Skeletal muscle satellite cell (primary cell): ENCODE measurements around the gene NUDC.
A peak's percentile ranks its signal among the peaks of the same experiment; 100 is the strongest.
"Not testable (repeated sequence)": the region's sequence is repeated elsewhere in the genome, so short reads cannot be mapped to it uniquely, and the experiment has no call there.

ENCODE experiments used
- H3K27me3 ChIP-seq: 2 replicates; pipeline ENCODE4 v1.7.0; 2013; ENCODE audit warnings: low read length; ENCODE audit not compliant: control insufficient read depth, insufficient read depth
- H3K36me3 ChIP-seq: 2 replicates; pipeline ENCODE4 v1.7.0; 2013; ENCODE audit warnings: mild to moderate bottlenecking, control low read depth, low read length; ENCODE audit not compliant: insufficient read depth
- H3K4me1 ChIP-seq: 2 replicates; pipeline ENCODE4 v1.7.0; 2013; ENCODE audit warnings: low read length; ENCODE audit not compliant: control insufficient read depth, insufficient read depth
- H3K4me2 ChIP-seq: 2 replicates; pipeline ENCODE4 v1.7.0; 2013; ENCODE audit warnings: mild to moderate bottlenecking, low read length
- H3K4me3 ChIP-seq: 2 replicates; pipeline ENCODE4 v1.7.0; 2013; ENCODE audit warnings: low read length
- H3K9ac ChIP-seq: 2 replicates; pipeline ENCODE4 v1.7.0; 2013; ENCODE audit warnings: mild to moderate bottlenecking, low read depth, low read length, moderate library complexity
- H3K9me3 ChIP-seq: replicated peaks from 2 replicates; pipeline ENCODE4 v1.7.0; 2013; ENCODE audit warnings: mild to moderate bottlenecking, control low read depth, low read length

NUDC gene

DNA sequence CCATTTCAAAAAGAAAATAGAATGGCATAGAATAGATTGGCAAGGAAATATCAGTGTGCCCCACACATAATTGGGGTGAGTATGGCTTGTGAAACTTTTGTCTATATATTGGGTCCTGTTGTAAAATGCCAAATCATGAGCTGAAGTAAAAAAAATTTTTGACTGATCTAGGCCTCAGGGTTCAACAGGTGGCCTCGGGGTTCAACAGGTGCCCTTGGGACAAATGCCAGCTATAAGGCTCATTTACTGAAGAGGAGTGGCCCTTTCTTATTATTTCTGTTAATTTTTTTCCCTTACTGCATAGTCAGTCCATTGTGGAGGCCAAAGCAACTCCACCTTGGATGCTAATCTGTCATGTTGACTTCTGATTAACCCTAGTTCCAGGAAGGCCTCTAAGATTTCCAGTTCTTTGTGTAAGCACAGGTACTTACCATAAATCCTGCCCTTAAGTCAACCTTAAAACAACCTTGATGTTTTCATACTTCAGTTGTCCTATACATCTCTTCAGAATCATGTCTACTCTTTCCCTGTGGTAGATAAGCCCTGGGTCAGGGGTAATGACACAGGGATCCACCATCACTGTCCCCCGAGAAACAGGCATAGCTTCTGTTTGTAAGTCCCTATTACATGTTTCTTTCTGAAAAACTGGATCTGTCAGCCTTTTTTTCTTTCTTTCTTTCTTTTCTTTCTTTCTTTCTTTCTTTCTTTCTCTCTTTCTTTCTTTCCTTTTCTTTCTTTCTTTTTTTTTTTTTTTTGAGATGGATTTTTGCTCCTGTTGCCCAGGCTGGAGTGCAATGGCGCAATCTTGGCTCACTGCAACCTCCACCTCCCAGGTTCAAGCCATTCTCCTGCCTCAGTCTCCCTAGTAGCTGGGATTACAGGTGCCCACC, 55.3 kb downstream of the NUDC start:
- H3K9ac ChIP-seq = no peak overlapping the region
- peaks cover 5% of the 10 kb centered on the region for H3K4me1 ChIP-seq
- no peak overlapping the region for H3K4me2 ChIP-seq
- H3K4me3 ChIP-seq = no peak overlapping the region
- no peaks in the 10 kb centered on the region for H3K36me3 ChIP-seq
- no peaks in the 10 kb centered on the region for H3K9me3 ChIP-seq
- H3K27me3 ChIP-seq = peaks cover 3% of the 10 kb centered on the region

DNA sequence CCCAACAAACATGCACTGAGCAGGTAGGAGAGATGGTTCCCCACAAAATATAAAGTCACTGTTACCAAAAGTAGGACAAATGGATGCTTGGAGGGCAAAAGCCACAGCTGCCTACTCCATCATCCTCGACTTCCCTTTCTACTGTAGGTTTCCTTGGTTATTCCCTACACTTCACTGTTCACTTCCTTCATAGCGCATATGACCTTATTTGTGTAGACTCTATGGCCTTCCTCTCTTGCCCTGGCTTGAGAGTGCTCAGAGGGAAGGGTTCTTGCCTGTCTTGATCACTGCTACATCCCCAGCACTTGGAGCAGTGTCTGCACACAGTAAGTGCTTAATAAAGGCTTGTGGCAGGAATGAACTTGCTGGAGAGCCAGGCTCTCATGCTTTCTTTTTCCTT, 57.4 kb downstream of the NUDC start:
- peaks cover 6% of the 10 kb centered on the region for H3K27me3 ChIP-seq
- no peak overlapping the region for H3K9ac ChIP-seq
- no peak overlapping the region for H3K4me3 ChIP-seq

DNA sequence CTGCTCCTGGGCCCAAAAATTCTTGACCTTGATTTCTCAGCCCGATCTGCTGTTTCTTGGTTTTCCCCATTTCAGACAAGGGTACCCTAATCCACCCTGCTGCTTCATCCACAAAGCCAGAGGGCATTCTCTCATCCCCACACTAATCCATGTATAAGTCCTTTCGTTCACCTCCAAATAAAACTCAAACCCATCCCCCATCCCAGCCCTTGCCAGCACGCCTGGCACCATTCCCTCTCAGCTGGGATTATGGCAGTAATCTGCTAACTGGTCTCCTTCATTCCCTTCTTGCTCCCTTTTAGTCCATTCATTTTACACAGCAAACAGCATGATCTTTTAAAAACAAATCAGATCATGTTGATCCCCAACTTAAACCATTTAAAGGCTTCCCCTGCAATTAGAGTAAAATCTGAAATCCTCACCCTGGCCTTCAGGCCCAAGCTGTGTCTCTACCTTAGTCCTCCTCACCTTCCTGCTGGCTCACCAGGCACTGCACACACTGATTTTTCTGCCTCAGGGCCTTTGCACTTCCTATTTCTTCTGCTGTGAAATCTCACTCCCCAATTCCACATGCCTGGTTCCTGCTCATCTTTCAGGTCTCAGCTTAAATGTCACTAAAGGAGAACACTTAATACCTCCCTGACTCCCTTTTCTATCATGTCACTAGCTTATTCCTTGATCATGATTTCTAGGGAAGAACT, 59.8 kb downstream of the NUDC start:
- Histone ChIP-seq H3K4me1 (no peaks in the 10 kb centered on the region), H3K9ac (no peak overlapping the region), H3K27me3 (peaks cover 22% of the 10 kb centered on the region), H3K9me3 (no peaks in the 10 kb centered on the region), H3K36me3 (no peaks in the 10 kb centered on the region), H3K4me3 (no peak overlapping the region), H3K4me2 (no peak overlapping the region)

More for the DNA sequence above, 57.4 kb downstream of the NUDC start:
- Histone ChIP-seq H3K36me3 (no peaks in the 10 kb centered on the region), H3K9me3 (no peaks in the 10 kb centered on the region), H3K4me1 (no peaks in the 10 kb centered on the region), H3K4me2 (no peak overlapping the region)

DNA sequence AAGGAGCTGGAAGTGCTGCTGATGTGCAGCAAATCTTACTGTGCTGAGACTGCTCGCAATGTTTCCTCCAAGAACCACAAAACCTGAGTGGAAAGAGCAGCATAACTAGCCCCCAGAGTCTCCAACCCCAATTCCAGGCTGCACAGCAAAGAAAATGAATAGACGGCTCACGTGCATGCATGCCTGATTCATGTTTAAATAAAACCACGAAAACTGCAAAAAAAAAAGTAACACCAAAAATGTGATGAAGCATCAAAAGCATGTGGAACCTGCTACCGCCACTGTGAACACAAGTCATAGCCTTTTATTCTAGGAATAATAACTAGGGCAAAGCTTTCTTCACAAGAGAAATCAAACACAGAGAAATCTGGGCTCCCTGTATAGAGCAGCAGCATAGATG, 62.3 kb downstream of the NUDC start:
- Histone ChIP-seq H3K9ac (no peak overlapping the region), H3K36me3 (no peaks in the 10 kb centered on the region), H3K4me3 (no peak overlapping the region), H3K4me1 (no peaks in the 10 kb centered on the region), H3K4me2 (no peak overlapping the region), H3K9me3 (no peaks in the 10 kb centered on the region), H3K27me3 (peaks cover 28% of the 10 kb centered on the region)

DNA sequence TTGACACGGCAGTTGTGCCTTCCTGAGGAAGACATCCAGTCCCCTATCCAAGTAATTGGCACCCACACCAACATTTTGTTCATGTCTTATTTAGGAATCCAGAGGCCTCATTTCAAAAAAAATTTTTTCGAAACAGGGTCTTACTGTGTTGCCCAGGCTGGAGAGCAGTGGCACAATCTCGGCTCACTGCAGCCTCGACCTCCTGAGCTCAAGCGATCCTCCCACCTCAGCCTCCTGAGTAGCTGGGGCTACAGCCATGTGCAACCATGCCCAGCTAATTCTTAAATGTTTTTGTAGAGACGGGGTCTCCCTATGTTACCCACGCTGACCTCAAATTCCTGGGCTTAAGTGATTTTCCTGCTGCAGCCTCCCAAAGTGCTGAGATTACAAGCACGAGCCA, 62.7 kb downstream of the NUDC start:
- H3K27me3 ChIP-seq = peaks cover 28% of the 10 kb centered on the region
- no peaks in the 10 kb centered on the region for H3K4me1 ChIP-seq
- H3K4me3 ChIP-seq = no peak overlapping the region
- no peak overlapping the region for H3K9ac ChIP-seq
- H3K9me3 ChIP-seq = no peaks in the 10 kb centered on the region
- H3K4me2 ChIP-seq = no peak overlapping the region
- no peaks in the 10 kb centered on the region for H3K36me3 ChIP-seq

DNA sequence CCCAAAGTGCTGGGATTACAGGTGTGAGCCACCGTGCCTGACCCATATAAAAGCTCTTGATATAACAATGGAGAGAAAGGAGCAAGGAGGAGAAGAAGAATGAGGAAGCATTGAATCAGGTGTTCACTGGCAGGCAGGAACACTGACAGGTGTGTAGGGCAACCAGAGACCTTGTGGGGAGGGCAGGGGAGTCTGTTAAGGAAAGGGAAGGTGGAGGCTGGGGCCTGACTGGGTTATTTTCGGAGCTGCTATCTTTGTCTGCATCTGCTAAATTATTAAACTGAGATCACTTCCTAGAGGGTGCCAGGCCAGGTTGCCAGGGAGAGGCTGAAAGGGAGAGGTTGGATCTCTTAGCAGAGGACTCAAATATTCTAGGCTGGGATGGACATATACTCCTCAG, 65.1 kb downstream of the NUDC start:
- H3K27me3 ChIP-seq = peaks cover 28% of the 10 kb centered on the region
- H3K36me3 ChIP-seq = no peaks in the 10 kb centered on the region
- peaks cover 14% of the 10 kb centered on the region for H3K4me1 ChIP-seq
- H3K4me2 ChIP-seq = no peak overlapping the region
- no peak overlapping the region for H3K9ac ChIP-seq
- H3K4me3 ChIP-seq = no peak overlapping the region
- no peaks in the 10 kb centered on the region for H3K9me3 ChIP-seq

DNA sequence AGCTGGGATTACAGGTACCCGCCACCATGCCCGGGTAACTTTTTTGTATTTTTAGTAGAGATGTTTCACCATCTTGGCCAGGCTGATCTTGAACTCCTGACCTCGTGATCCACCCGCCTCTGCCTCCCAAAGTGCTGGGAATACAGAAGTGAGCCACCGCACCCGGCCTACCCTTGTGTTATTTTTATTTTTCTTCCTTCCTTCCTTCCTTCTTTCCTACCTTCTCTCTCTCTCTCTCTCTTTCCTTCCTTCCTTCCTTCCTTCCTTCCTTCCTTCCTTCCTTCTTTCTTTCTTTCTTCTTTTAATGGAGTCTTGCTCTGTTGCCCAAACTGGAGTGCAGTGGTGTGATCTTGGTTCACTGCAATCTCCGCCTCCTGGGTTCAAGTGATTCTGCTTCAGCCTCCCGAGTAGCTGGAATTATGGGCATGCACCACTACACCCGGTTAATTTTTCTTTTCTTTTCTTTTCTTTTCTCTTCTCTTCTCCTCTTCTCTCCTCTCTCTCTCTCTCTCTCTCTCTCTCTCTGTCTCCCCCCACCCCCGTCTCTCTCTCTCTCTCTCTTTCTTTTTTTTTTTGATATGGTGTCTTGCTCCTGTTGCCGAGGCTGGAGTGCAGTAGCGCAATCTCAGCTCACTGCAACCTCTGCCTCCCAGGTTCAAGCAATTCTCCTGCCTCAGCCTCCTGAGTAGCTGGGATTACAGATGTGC, 68.0 kb downstream of the NUDC start:
- not testable (repeated sequence) for H3K9ac ChIP-seq, H3K4me3 ChIP-seq, H3K9me3 ChIP-seq, H3K36me3 ChIP-seq, H3K4me2 ChIP-seq
- peaks cover 27% of the 10 kb centered on the region for H3K4me1 ChIP-seq
- peaks cover 16% of the 10 kb centered on the region for H3K27me3 ChIP-seq

DNA sequence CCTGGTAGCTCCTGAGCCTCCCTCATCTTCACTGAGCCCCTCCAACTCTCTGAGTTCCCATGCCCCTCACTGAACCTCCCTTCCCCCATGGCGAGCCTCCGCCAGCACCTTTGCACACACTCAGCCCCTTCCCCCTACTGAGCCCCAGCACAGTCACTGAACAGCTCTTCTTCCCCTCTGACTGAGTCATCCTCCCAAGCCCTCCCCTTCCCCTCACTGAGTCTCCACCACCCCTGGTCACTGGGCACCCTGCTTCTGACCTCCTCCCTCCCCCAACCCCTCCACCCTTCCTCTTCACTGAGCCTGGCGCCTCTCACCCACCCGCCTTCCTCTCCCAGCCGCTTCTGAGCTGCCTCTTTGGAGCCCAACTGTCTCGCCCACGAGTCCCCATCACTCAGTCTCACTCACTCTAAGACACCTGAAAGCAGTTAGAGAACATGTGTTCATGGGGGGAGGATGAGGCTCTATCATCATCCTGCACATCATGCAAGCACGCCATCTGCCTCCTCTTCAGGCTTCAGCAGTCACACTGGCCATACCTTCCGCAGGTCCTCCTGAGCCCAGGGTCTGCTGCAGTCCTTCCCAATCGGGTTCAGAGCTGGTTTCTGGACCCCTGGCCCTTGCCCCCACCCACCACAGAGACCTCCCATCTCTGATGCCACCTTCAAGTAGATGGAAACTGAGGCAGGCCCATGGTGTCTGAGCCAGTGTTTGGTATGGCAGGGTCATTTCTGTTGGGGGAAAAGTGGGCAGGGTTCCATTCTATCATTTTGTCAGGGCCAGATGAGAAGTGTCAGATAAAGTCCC, 70.0 kb downstream of the NUDC start:
- peaks cover 5% of the 10 kb centered on the region for H3K36me3 ChIP-seq
- no peak overlapping the region for H3K9ac ChIP-seq
- peak overlapping the region; percentile 41 for H3K4me2 ChIP-seq
- H3K9me3 ChIP-seq = no peaks in the 10 kb centered on the region
- peaks cover 7% of the 10 kb centered on the region for H3K27me3 ChIP-seq
- H3K4me3 ChIP-seq = no peak overlapping the region
- peaks cover 46% of the 10 kb centered on the region for H3K4me1 ChIP-seq

DNA sequence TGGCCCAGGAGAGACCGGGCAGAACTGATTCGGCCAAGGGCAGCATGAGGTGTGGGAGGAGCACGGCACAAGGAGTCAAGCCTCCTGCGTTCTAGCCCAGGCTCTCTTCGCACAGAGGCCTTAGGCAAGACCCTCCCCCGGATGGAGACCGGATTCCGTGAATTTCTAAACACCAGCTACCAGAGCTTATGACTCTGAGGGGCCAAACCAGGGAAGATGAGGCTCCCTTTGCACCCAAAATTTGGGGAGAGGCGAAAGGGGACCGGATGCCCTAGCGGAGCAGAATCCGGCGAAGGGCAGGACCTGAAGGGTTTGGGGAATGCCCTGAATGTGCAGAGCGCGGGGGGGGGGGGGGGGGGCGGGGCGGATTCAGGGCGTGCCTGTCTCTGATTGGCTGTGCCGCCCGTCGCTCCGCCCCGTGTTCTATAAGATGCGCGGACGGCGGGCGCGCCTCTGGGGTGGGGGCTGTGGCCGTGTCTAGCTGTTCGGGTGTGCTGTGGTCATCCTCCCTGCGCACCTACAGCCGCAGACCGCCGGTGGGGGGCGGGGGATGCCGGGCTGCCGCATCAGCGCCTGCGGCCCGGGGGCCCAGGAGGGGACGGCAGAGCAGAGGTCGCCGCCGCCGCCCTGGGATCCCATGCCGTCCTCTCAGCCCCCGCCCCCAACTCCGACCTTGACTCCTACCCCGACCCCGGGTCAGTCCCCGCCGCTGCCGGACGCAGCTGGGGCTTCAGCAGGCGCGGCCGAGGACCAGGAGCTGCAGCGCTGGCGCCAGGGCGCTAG, 71.9 kb downstream of the NUDC start, which contains the start of gene TRNP1:
Gene TRNP1, plus strand, starts transcription at position 456 of the 783 bp plus-strand sequence. Its CDS starts 95 bp downstream, at position 551.
- no peaks in the 10 kb centered on the region for H3K27me3 ChIP-seq
- peak within 1 kb of the TSS; percentile 89 for H3K4me2 ChIP-seq
- peaks cover 62% of the 10 kb centered on the region for H3K4me1 ChIP-seq
- H3K36me3 ChIP-seq = peaks cover 5% of the 10 kb centered on the region
- H3K9me3 ChIP-seq = no peaks in the 10 kb centered on the region
- peak within 1 kb of the TSS; percentile 79 for H3K9ac ChIP-seq
- peak within 1 kb of the TSS; percentile 86 for H3K4me3 ChIP-seq

DNA sequence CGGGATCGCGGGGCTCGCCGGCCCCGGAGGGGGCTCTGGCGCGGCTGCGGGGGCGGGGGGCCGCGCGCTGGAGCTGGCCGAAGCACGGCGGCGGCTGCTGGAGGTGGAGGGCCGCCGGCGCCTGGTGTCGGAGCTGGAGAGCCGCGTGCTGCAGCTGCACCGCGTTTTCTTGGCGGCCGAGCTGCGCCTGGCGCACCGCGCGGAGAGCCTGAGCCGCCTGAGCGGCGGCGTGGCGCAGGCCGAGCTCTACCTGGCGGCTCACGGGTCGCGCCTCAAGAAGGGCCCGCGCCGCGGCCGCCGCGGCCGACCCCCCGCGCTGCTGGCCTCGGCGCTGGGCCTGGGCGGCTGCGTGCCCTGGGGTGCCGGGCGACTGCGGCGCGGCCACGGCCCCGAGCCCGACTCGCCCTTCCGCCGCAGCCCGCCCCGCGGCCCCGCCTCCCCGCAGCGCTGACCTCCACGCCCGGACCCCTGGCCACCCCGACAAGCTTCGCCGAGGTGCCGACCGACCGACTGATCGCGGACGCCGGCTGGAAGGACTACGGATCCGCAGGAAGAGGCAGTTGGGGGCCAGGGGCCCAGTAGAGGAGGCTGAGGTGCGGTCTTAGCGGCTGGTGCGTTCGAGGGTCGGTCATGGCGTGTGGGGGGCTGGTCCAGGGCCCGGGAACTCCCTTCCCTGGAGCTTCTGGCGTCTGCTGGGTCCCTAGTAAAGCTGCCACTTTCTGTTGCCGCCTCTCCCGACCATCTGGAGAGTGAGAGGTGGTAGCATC, 72.7 kb downstream of the NUDC start:
- H3K4me1 ChIP-seq = peaks cover 70% of the 10 kb centered on the region
- H3K4me2 ChIP-seq = peak overlapping the region; percentile 89
- H3K9ac ChIP-seq = peak overlapping the region; percentile 79
- H3K27me3 ChIP-seq = no peaks in the 10 kb centered on the region
- peak overlapping the region; percentile 86 for H3K4me3 ChIP-seq
- H3K9me3 ChIP-seq = no peaks in the 10 kb centered on the region
- H3K36me3 ChIP-seq = peaks cover 5% of the 10 kb centered on the region
